GM08714 (cell line): Measurements from ENCODE around the gene FLT4.
"Not testable (repeated sequence)": the region's sequence is repeated elsewhere in the genome, so short reads cannot be mapped to it uniquely, and the experiment has no call there.

Source experiments
- H3K4me3 ChIP-seq: fragments of 200-500 bp; sonication (Bioruptor generic); 2 replicates; pipeline ENCODE4 v1.5.1; 2014; ENCODE audit warnings: mild to moderate bottlenecking, low read length, inconsistent platforms
- ZNF274 ChIP-seq: IDR thresholded peaks from 2 replicates; pipeline ENCODE4 v1.6.1; 2012; ENCODE audit warnings: mild to moderate bottlenecking, low read depth, low read length

Gene FLT4

GRCh38 chr5:180649297-180650039 lies at the start of gene FLT4:
Gene FLT4 (minus strand): TSS chr5:180649600. CDS start chr5:180649545, 55 bp downstream.
- TF ChIP-seq ZNF274: no peak
- H3K4me3 ChIP-seq: peak within 1 kb of the TSS; percentile 50; the same call in 1 of the 2 replicates

DNA sequence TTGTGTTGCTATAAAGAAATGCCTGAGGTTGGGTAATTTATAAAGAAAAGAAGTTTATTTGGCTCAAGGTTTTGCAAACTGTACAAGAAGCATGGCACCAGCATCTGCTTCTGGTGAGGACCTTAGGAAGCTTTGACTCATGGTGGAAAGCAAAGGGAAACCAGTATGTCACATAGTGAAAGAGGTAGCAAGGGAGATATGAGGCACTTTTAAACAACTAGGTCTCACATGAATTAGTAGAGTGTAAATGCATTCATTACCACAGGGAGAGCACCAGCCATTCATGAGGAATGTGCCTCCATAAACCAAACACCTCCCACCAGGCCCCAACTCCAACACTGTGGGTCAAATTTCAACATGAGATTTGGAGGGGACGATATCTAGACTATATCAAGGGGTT lies 49.6 kb upstream of the FLT4 start:
- no peak for TF ChIP-seq ZNF274
- H3K4me3 ChIP-seq: no peak overlapping the region

- no peak for TF ChIP-seq ZNF274
These were observed 46.7 kb upstream of the FLT4 start for GRCh38 chr5:180696116-180696515.

DNA sequence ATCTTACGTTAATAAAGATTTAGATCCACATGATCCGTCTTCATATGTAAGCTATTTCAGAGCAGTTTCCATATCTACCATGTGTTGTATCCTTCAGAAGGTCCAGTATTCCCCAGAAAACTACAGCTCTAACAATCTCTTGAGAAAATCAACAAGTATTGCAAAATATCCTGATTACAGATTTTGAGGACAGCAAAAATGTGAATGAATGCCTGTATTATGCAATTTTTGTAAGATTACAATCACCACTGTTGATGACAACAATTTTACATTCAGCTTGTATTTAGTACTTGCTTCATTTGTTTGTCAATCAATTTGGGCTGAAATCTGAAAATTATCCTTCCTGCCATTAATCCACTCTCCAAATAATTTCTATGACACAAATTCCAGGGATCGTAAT lies 43.0 kb upstream of the FLT4 start:
- TF ChIP-seq ZNF274: no peak
- no peak overlapping the region for H3K4me3 ChIP-seq

More at GRCh38 chr5:180696116-180696515, 46.7 kb upstream of the FLT4 start:
- no peak overlapping the region for H3K4me3 ChIP-seq

- no peak for TF ChIP-seq ZNF274
- no peak overlapping the region for H3K4me3 ChIP-seq
These were observed 41.6 kb upstream of the FLT4 start for GRCh38 chr5:180691046-180691445.

DNA sequence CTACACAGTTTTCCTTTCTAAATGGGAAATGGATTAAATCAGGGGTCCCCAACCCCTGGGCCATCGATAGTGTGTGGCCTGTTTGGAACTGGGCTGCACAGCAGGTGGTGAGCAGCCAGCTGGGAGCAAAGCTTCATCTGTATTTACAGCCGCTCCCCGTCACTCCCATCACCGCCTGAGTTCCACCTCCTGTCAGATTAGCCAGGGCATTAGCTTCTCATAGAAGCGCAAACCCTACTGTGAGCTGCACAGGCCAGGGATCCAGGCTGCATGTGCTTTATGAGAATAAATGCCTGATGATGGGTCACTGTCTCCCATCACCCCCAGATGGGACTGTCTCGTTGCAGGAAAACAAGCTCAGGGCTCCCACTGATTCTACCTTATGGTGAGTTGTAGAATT lies 41.2 kb upstream of the FLT4 start:
- no peak overlapping the region for H3K4me3 ChIP-seq
- TF ChIP-seq ZNF274: no peak

- H3K4me3 ChIP-seq: no peak overlapping the region
These were observed 40.4 kb upstream of the FLT4 start for GRCh38 chr5:180689775-180690174.

GRCh38 chr5:180689071-180689694 lies 39.8 kb upstream of the FLT4 start:
- TF ChIP-seq ZNF274: no peak
- no peak overlapping the region for H3K4me3 ChIP-seq

More at GRCh38 chr5:180689775-180690174, 40.4 kb upstream of the FLT4 start:
- TF ChIP-seq ZNF274: no peak

- no peak for TF ChIP-seq ZNF274
- no peak overlapping the region for H3K4me3 ChIP-seq
These were observed 39.1 kb upstream of the FLT4 start for GRCh38 chr5:180688330-180689070.

- H3K4me3 ChIP-seq: not testable (repeated sequence)
These were observed 37.4 kb upstream of the FLT4 start for GRCh38 chr5:180686799-180687198.

- H3K4me3 ChIP-seq: no peak overlapping the region
- TF ChIP-seq ZNF274: no peak
These were observed 35.3 kb upstream of the FLT4 start for GRCh38 chr5:180684623-180685161.

GRCh38 chr5:180683220-180683922 lies 34.0 kb upstream of the FLT4 start:
- no peak for TF ChIP-seq ZNF274
- no peak overlapping the region for H3K4me3 ChIP-seq

GRCh38 chr5:180682560-180682959 lies 33.2 kb upstream of the FLT4 start:
- TF ChIP-seq ZNF274: no peak
- H3K4me3 ChIP-seq: no peak overlapping the region

- not testable (repeated sequence) for H3K4me3 ChIP-seq
These were observed 32.6 kb upstream of the FLT4 start for GRCh38 chr5:180682008-180682407.

- H3K4me3 ChIP-seq: not testable (repeated sequence)
These were observed 28.9 kb upstream of the FLT4 start for GRCh38 chr5:180678319-180678718.
